ENCODE measurements around the gene TM4SF20. TPM values are rescaled to one million over a fixed set of nuclear protein-coding genes. Genes with fewer than 3 reads are reported as not detected.

TM4SF20 gene
- total RNA-seq, 1 donor from 2014 or later: not detected

GRCh38 chr2:227344231-227344630 is 34.9 kb downstream of the TM4SF20 start:
- Histone ChIP-seq H3K4me3 (ENCODE audit: low read depth, low read length) (no peak overlapping the region), H3K36me3 (ENCODE audit: control insufficient read depth, insufficient read depth, low read length) (peaks cover 3% of the 10 kb centered on the region), H3K27me3 (ENCODE audit: control insufficient read depth, insufficient read depth, low read length) (no peaks in the 10 kb centered on the region)
- DNase-seq (ENCODE audit: low read depth) (no peak), FAIRE-seq (no peak)
- TF ChIP-seq CTCF (IDR thresholded peaks at IDR 0.05; ENCODE audit: insufficient read depth, low read length, severe bottlenecking): no peak

- FAIRE-seq (no peak), DNase-seq (ENCODE audit: low read depth) (no peak)
- H3K27me3 ChIP-seq (ENCODE audit: control insufficient read depth, insufficient read depth, low read length): no peaks in the 10 kb centered on the region
- H3K36me3 ChIP-seq (ENCODE audit: control insufficient read depth, insufficient read depth, low read length): peaks cover 1% of the 10 kb centered on the region
- no peak overlapping the region for H3K4me3 ChIP-seq (ENCODE audit: low read depth, low read length)
- no peak for TF ChIP-seq CTCF (IDR thresholded peaks at IDR 0.05; ENCODE audit: insufficient read depth, low read length, severe bottlenecking)
Observed at GRCh38 chr2:227341553-227341952, 37.6 kb downstream of the TM4SF20 start.

GRCh38 chr2:227340106-227340505 is 39.0 kb downstream of the TM4SF20 start:
- Histone ChIP-seq H3K4me3 (ENCODE audit: low read depth, low read length) (no peak overlapping the region), H3K27me3 (ENCODE audit: control insufficient read depth, insufficient read depth, low read length) (no peaks in the 10 kb centered on the region), H3K36me3 (ENCODE audit: control insufficient read depth, insufficient read depth, low read length) (peaks cover 1% of the 10 kb centered on the region)
- no peak for TF ChIP-seq CTCF (IDR thresholded peaks at IDR 0.05; ENCODE audit: insufficient read depth, low read length, severe bottlenecking)
- DNase-seq (ENCODE audit: low read depth) (no peak), FAIRE-seq (no peak)

GRCh38 chr2:227339098-227339599 is 40.0 kb downstream of the TM4SF20 start:
- no peak for DNase-seq (ENCODE audit: low read depth)
- Histone ChIP-seq H3K36me3 (ENCODE audit: control insufficient read depth, insufficient read depth, low read length) (peaks cover 1% of the 10 kb centered on the region), H3K4me3 (ENCODE audit: low read depth, low read length) (no peak overlapping the region), H3K27me3 (ENCODE audit: control insufficient read depth, insufficient read depth, low read length) (no peaks in the 10 kb centered on the region)
- TF ChIP-seq CTCF (IDR thresholded peaks at IDR 0.05; ENCODE audit: insufficient read depth, low read length, severe bottlenecking): no peak
- peak; percentile 72 for FAIRE-seq

GRCh38 chr2:227337442-227337841 is 41.7 kb downstream of the TM4SF20 start:
- Histone ChIP-seq H3K27me3 (ENCODE audit: control insufficient read depth, insufficient read depth, low read length) (no peaks in the 10 kb centered on the region), H3K4me3 (ENCODE audit: low read depth, low read length) (no peak overlapping the region), H3K36me3 (ENCODE audit: control insufficient read depth, insufficient read depth, low read length) (peaks cover 3% of the 10 kb centered on the region)
- DNase-seq (ENCODE audit: low read depth): no peak
- FAIRE-seq: no peak
- TF ChIP-seq CTCF (IDR thresholded peaks at IDR 0.05; ENCODE audit: insufficient read depth, low read length, severe bottlenecking): no peak

GRCh38 chr2:227335713-227336112 is 43.4 kb downstream of the TM4SF20 start:
- DNase-seq (ENCODE audit: low read depth): no peak
- peaks cover 4% of the 10 kb centered on the region for H3K36me3 ChIP-seq (ENCODE audit: control insufficient read depth, insufficient read depth, low read length)
- no peak for FAIRE-seq
- no peak overlapping the region for H3K4me3 ChIP-seq (ENCODE audit: low read depth, low read length)
- TF ChIP-seq CTCF (IDR thresholded peaks at IDR 0.05; ENCODE audit: insufficient read depth, low read length, severe bottlenecking): no peak
- H3K27me3 ChIP-seq (ENCODE audit: control insufficient read depth, insufficient read depth, low read length): no peaks in the 10 kb centered on the region
